Neural progenitor cell (in vitro differentiated cells): ENCODE results near the gene NTM.

Experiments
- CTCF ChIP-seq: fragments of 200-600 bp; sonication (generic); IDR thresholded peaks from 2 replicates; pipeline ENCODE4 v1.5.1; 2017; ENCODE audit warnings: antibody characterized with exemption, mild to moderate bottlenecking
- EZH2 ChIP-seq: fragments of 200-600 bp; sonication (generic); IDR thresholded peaks from 2 replicates; pipeline ENCODE4 v1.6.1; 2017; ENCODE audit warnings: antibody characterized with exemption, mild to moderate bottlenecking, moderate library complexity
- EZH2phosphoT487 ChIP-seq: fragments of 200-600 bp; sonication (generic); IDR thresholded peaks from 2 replicates; pipeline ENCODE4 v1.6.1; 2017; ENCODE audit warnings: antibody characterized with exemption

- peak; percentile 53 for TF ChIP-seq CTCF
- TF ChIP-seq EZH2 = no peak
- no peak for TF ChIP-seq EZH2phosphoT487
Measured at GRCh38 chr11:131544591-131544990, 174.2 kb downstream of the NTM start.
